ENCODE data around the gene ADAM12.
"Not testable (repeated sequence)": the region's sequence is repeated elsewhere in the genome, so short reads cannot be mapped to it uniquely, and the experiment has no call there.

Gene ADAM12

GRCh38 chr10:126262233-126262838, 125.9 kb downstream of the ADAM12 start:
- no peak for DNase-seq (ENCODE audit: low spot score)

- DNase-seq (ENCODE audit: low spot score) = no peak
Observed at GRCh38 chr10:126259760-126260479, 128.4 kb downstream of the ADAM12 start.

GRCh38 chr10:126256864-126257263, 131.4 kb downstream of the ADAM12 start:
- DNase-seq (ENCODE audit: low spot score) = no peak

- DNase-seq (ENCODE audit: low spot score) = no peak
Observed at GRCh38 chr10:126255313-126255712, 133.0 kb downstream of the ADAM12 start.

GRCh38 chr10:126253611-126253998, 134.7 kb downstream of the ADAM12 start:
- no peak for DNase-seq (ENCODE audit: low spot score)

DNA sequence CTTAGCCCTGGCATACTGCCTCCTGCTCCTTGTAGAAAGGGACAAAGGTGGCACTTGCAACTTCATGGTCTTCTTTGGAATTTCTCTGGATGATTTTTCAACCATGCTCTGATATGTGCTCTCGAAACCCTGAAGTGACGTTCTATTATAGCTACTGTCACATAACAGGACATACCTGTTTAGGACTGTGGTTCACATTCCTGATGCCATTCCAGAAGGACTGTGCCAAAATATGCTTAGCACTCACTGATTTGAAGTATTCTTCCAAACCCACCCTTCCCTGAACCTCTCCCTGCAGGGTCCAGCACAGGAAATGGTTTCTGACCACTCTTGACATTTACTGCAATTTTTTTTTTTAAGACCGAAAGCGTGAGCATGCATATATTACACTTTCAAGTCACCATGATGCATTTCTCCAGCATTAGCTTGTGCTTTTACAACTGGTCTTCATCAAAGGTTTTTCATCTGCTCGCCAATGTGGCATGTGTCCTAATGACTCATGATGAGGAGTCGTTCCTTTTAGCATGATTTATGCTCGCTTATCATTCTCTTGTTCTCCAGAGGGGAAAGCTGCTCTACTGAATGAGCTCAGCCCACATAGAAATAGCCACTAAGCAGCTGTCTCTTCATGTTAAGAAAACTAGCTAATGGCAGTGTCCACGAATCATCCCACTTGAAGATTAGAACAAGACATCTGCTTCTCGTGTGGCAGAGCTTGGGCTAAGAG, 135.2 kb downstream of the ADAM12 start:
- no peak for DNase-seq (ENCODE audit: low spot score)

DNA sequence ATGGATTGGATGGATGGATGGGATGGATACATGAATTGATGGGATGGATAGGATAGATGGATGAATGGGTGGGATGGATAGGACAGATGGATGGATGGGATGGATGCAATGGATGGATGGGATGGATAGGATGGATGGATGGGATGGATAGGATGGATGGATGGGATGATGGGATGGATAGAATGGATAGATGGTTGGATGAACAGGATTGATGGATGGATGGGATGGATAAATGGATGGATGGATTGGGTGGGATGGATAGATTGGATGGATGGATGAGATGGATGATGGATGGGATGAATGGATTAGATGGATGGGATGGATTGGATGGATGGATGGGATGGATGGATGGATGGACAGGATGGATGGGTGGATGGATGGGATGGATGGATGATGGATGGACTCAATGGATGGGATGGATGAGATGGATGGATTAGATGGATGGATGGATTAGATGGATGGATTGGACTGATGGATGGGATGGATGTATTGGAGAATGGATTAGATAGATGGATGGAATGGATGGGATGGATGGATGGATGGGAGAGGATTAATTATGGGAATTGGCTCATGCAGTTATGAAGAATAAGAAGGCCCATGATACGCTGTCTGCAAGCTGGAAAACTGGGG, 136.4 kb downstream of the ADAM12 start:
- DNase-seq (ENCODE audit: low spot score) = no peak

DNA sequence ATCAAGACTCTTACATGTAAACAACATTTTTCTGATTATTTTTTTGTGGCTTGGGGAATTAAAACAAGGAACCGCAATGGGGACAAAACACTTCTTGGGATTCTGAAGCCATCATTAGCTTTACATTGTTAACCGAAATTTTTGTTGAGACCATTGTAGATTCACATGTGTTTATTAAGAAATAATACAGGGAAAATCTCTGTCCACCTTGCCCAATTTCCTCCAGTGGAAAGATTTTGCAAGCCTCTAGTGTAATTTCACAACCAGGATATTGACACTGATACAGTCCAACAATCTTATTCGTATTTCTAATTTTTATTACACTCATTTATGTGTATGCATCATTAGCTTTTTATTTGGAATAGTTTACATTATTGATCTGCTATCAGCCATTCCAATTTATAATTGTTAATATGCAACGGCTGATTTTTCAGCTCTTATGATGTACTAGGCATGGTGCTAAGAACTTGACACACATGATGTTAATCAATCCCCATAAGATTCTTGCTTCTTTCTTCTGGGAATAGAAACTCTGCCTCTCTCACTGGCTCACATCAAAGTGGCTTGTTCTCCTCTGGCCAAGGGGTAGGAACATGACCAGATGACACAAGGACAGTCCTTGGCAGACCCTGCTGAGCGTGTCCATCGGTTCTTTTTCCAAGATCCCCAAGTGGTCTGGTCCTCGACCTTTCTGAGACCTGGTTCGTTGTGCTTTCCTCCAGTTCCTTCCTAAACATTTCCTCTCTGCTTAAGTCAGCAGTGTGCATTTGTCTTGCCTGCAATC, 137.6 kb downstream of the ADAM12 start:
- DNase-seq (ENCODE audit: low spot score) = no peak

DNA sequence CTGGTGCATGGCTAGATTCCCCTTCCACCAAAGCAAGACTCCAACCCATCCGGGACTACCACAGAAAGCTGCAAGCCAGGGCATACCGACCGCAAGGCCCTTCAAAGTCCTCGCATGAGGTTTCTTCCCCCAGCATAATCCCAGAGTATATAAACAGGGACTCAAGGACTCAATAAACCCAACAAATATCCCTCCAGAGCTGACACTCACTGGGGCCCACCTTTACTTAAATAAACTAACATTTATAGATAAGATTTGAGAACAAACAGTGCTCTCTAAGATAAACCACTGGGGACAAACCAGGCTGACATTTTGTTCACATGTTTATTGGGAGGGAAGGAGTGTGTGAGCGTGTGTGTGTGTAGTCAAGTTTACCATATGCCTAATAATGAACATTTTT, 138.2 kb downstream of the ADAM12 start:
- DNase-seq (ENCODE audit: low spot score) = no peak

DNA sequence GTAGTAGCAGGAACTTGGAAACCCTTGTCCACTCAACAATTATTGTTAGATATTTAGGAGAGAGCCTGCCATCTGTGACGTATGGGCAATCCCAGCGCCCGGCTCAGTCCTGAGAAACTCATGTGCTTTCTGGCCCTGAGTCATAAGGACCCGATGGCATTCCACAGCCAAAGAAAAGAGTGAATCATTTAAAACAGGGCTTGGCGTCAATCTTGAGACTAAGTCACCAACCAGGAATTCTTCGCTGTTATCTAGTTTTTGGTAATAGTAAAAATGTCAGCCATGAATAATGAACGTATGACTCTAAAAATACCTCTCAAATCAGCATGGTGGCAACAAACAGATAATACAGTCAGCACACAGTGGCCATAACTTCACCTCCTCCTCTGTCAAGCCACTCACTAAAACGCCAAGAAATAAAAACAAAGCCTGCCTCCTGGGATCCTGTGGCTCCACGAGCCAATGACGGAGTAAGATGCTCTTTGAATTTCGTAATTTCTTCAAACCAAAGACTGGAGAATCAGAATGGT, 140.8 kb downstream of the ADAM12 start:
- no peak for DNase-seq (ENCODE audit: low spot score)

DNA sequence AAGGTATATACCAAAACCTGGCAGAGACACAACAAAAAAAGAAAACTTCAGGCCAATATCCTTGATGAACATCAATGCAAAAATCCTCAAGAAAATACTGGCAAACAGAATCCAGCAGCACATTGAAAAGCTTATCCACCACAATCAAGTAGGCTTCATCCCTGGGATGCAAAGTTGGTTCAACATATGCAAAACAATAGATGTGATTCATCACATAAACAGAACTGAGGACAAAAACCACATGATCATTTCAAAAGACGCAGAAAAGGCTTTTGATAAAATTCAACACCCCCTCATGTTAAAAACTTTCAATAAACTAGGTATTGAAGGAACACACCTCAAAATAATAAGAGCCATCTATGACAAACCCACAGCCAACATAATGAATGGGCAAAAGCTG, 141.9 kb downstream of the ADAM12 start:
- not testable (repeated sequence) for DNase-seq (ENCODE audit: low spot score)

DNA sequence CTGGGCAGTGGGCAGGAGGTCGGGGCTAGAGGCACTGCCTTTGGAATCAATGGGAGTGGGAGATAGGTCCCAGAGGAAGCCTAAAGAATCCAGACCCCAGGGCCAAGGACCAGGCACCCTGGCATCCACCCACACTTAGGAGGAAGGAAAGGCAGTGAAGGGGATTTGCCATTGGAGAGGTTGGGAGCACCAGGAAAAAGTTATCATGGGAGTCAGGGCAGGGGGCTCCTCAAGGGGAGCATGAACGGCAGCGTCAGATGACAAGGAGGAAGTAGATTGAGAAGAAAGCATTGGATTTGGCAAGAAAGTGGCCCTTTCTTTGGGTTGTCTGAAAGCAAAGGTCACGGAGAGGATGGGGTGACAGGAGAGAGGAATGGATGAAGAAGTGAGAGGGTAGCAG, 142.8 kb downstream of the ADAM12 start:
- DNase-seq (ENCODE audit: low spot score) = no peak

- DNase-seq (ENCODE audit: low spot score) = no peak
Observed at GRCh38 chr10:126243971-126244370, 144.3 kb downstream of the ADAM12 start.

DNA sequence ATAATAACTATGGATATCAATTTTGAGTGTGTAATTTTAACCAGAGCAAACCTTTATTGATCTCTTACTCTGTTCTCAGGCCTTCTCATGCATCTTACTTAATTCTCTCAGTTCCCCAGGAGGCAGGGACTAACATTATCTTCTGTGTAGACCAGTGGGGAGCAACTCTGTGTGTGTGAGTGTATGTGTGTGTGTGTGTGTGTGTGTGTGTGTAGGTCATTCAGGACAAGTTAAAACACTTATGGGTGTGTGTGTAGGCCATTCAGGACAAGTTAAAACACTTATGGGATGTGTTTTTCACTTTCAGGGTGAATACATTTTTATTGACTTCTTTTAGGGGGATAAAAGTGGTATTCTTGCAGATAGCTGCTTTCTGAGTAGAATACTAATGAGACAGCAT, 145.0 kb downstream of the ADAM12 start:
- no peak for DNase-seq (ENCODE audit: low spot score)

- DNase-seq (ENCODE audit: low spot score) = peak; percentile 67
Observed at GRCh38 chr10:126242397-126243260, 145.6 kb downstream of the ADAM12 start.

DNA sequence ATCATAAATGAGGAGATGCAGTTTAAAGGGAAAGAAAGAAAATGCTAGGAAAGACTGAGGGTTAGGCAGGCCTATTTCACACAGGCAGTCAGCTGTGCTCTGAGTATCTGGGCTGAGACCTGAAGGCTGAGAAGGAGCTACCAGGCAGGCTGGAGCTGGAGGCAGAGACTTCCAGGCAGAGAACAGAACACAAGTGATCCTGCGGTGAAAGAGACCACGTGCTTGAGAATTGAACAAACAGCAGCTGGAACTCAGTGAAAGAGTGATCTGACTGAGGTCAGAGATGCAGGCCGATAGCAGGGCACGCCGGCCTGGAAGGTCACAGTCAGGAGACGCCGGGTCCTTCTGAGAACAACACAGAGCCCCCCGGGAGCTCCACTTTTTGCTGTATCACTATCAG, 147.8 kb downstream of the ADAM12 start:
- peak; percentile 76 for DNase-seq (ENCODE audit: low spot score)

GRCh38 chr10:126239844-126240243, 148.4 kb downstream of the ADAM12 start:
- no peak for DNase-seq (ENCODE audit: low spot score)

DNA sequence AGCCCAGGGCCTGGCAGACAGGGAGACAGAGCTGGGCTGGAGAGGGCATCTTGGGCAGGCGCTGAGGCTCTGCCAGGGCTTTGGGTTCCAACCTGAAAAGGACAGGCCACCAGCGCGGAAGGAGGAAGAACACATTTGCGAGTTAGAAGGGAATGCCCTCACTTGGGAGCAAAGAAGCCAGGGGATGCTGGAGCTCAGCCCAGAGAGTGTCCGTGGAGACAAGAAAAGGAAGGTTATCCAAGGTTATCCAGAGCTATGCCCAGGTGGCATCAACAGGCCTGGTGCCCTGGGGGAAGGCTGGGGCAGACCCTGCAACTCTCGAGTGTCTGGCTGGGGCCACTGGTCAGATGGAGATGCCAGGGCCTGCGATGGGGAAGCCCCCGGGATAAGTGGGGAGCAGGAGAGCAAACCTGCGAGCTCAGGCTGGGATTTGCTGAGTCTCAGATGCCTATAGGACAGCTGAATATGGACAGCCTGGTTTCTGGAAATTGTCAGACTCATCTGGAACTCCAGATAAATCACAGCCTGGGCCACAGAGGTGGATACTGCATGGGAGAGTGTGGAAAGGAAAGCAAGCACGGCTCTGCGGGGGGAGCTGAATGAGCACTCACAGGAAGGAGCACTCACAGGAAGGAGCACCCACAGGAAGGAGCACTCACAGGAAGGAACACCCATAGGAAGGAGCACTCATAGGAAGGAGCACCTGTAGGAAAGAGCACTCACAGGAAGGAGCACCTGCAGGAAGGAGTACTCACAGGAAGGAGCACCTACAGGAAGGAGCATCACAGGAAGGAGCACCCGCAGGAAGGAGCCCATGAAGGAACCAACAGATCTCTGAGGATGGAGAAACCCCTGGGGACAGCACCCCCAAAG, 152.1 kb downstream of the ADAM12 start:
- no peak for DNase-seq (ENCODE audit: low spot score)

- DNase-seq (ENCODE audit: low spot score) = peak; percentile 27
Observed at GRCh38 chr10:126235091-126235978, 152.9 kb downstream of the ADAM12 start.

Data from putamen (tissue), 1 donor.